B cell (primary cell): ENCODE results near the gene SEMA4D. TPM values are rescaled to one million over a fixed set of nuclear protein-coding genes. Genes with fewer than 3 reads are reported as not detected.

Experiments
- ATAC-seq: fragments of 200-7000 bp; cut with Tn5 transposase; one replicate; pipeline ENCODE4 v1.10.0; 2021; ENCODE audit warnings: low read depth, mild to moderate bottlenecking, moderate number of reproducible peaks, moderate library complexity
- CTCF ChIA-PET: fragments of 350-600 bp; sonication (Branson Sonifier 250); formaldehyde crosslinking; loops from one replicate; lab custom pipeline; 2021; ENCODE audit warnings: antibody characterized with exemption, inconsistent platforms; lab: Charles Lee
- POLR2A ChIA-PET: fragments of 350-600 bp; sonication (Branson Sonifier 250); formaldehyde crosslinking; loops from one replicate; lab custom pipeline; 2021; ENCODE audit warnings: antibody characterized with exemption; lab: Charles Lee
- DNase-seq: peaks from one replicate; pipeline ENCODE4 v3.0.0; 2013
- H2AFZ ChIP-seq: 2 replicates; pipeline ENCODE4 v1.6.1; 2012; ENCODE audit warnings: mild to moderate bottlenecking, low read depth, low read length; ENCODE audit not compliant: insufficient read depth, poor library complexity, severe bottlenecking
- H3K27ac ChIP-seq, 2 donors: 1 replicate in 1 of 2; 2 replicates in 1 of 2; pipeline ENCODE4 v1.5.1; 2012 to 2013; ENCODE audit warnings: low read length in 2 of 2, mild to moderate bottlenecking in 2 of 2, moderate library complexity in 1 of 2
- H3K27me3 ChIP-seq, 4 experiments: fragments of 200-600 bp in 1 of 4; sonication (generic) in 1 of 4; replicated peaks in 1 of 4; 1 replicate in 2 of 4; 2 replicates in 2 of 4; pipeline versions ENCODE4 v1.6.1 to v1.7.0; 2013 to 2016; ENCODE audit warnings: low read length in 3 of 4, mild to moderate bottlenecking in 2 of 4, mixed read lengths in 1 of 4, moderate library complexity in 1 of 4; ENCODE audit not compliant: insufficient read depth in 4 of 4, control insufficient read depth in 3 of 4; ENCODE audit errors: control extremely low read depth in 1 of 4
- H3K36me3 ChIP-seq, 2 experiments: replicated peaks in 1 of 2; 1 replicate in 1 of 2; 2 replicates in 1 of 2; pipeline versions ENCODE4 v1.6.1 to v1.7.1; 2013; ENCODE audit warnings: low read length in 1 of 2; ENCODE audit not compliant: insufficient read depth in 2 of 2, control insufficient read depth in 1 of 2; ENCODE audit errors: control extremely low read depth in 1 of 2, extremely low read depth in 1 of 2
- H3K4me1 ChIP-seq, 2 donors: fragments of 200-600 bp in 1 of 2; sonication (generic) in 1 of 2; 1 replicate in 1 of 2; 2 replicates in 1 of 2; pipeline versions ENCODE4 v1.5.1 to v1.6.1; 2013 to 2017; ENCODE audit warnings: low read length in 2 of 2; ENCODE audit not compliant: control insufficient read depth in 2 of 2, insufficient read depth in 2 of 2
- H3K4me2 ChIP-seq: replicated peaks from 2 replicates; pipeline ENCODE3; 2012; ENCODE audit warnings: mild to moderate bottlenecking, low read depth, low read length; ENCODE audit not compliant: poor library complexity, severe bottlenecking
- H3K4me3 ChIP-seq, 5 experiments: fragments of 200-600 bp in 1 of 5; sonication (generic) in 1 of 5; 1 replicate in 3 of 5; 2 replicates in 2 of 5; pipeline versions ENCODE4 v1.5.1 to v1.7.0; 2011 to 2016; ENCODE audit warnings: low read length in 4 of 5, mild to moderate bottlenecking in 4 of 5, low read depth in 2 of 5, control low read depth in 1 of 5, moderate library complexity in 1 of 5; ENCODE audit not compliant: insufficient read depth in 1 of 5; ENCODE audit errors: control extremely low read depth in 1 of 5, extremely low read depth in 1 of 5
- H3K79me2 ChIP-seq: fragments of 200-600 bp; sonication (generic); one replicate; pipeline ENCODE4 v1.6.0; 2016; ENCODE audit warnings: low read length; ENCODE audit not compliant: control insufficient read depth, insufficient read depth
- H3K9ac ChIP-seq: fragments of 200-600 bp; sonication (generic); 2 replicates; pipeline ENCODE4 v1.6.1; 2017; ENCODE audit warnings: mild to moderate bottlenecking, low read length, moderate library complexity
- H3K9me3 ChIP-seq, 3 donors: one replicate each; pipeline versions ENCODE4 v1.6.1 to v1.7.1; 2013; ENCODE audit warnings: low read length in 2 of 3; ENCODE audit not compliant: control insufficient read depth in 2 of 3, insufficient read depth in 1 of 3; ENCODE audit errors: control extremely low read depth in 1 of 3
- H4K20me1 ChIP-seq: 2 replicates; pipeline ENCODE4 v1.6.0; 2012; ENCODE audit warnings: mild to moderate bottlenecking, low read length; ENCODE audit not compliant: insufficient read depth, control insufficient read depth, poor library complexity, severe bottlenecking
- H3K27ac Mint-ChIP-seq: one replicate; pipeline ENCODE4 v1.8.0; 2021; ENCODE audit warnings: mixed read lengths
- H3K27me3 Mint-ChIP-seq: one replicate; pipeline ENCODE4 v1.8.0; 2021; ENCODE audit warnings: mixed read lengths
- H3K4me1 Mint-ChIP-seq: one replicate; pipeline ENCODE4 v1.8.0; 2021; ENCODE audit warnings: mixed read lengths
- H3K4me3 Mint-ChIP-seq: one replicate; pipeline ENCODE4 v1.8.0; 2021; ENCODE audit warnings: mixed read lengths
- H3K9me3 Mint-ChIP-seq: one replicate; pipeline ENCODE4 v1.8.0; 2022; ENCODE audit warnings: mixed read lengths; ENCODE audit not compliant: insufficient read depth
- CTCF ChIP-seq: fragments of 200-600 bp; IDR thresholded peaks from one replicate; pipeline ENCODE4 v1.8.0; 2022; ENCODE audit warnings: antibody characterized with exemption, mild to moderate bottlenecking
- EZH2 ChIP-seq: IDR thresholded peaks from 2 replicates; pipeline ENCODE4 v1.6.1; 2012; ENCODE audit warnings: borderline replicate concordance, low read depth, mild to moderate bottlenecking, moderate library complexity, low read length; ENCODE audit not compliant: insufficient read depth, poor library complexity, severe bottlenecking
- WGBS: methylation state at CpG from one replicate; pipeline ENCODE4 v1.1.5; 2013; ENCODE audit warnings: missing lambda C conversion rate; ENCODE audit not compliant: insufficient coverage; 5-methylcytosine and 5-hydroxymethylcytosine counted together
- intact Hi-C: fragments of 100-400 bp; cut with micrococcal nuclease; formaldehyde crosslinking; loops from one replicate; pipeline ENCODE4 v1.10.0; 2022
- polyA plus RNA-seq: library from polyadenylated mRNA; depleted of rRNA; stranded (reverse); fragments of >200 nt; gene quantifications from 2 replicates; pipeline ENCODE4 v1.2.3, GENCODE V29; 2012
- total RNA-seq, 2 donors: library from RNA; stranded (reverse); fragments of 120-200 nt in 1 of 2; gene quantifications; 1 replicate in 1 of 2; 2 replicates in 1 of 2; pipeline versions ENCODE4 v1.2.3 to v1.2.4, GENCODE V29; 2013 to 2022

SEMA4D gene
- total and polyA plus RNA-seq, 2 donors (not counting 1 experiment from before 2014, with no cell fraction given): 53.6 to 231 TPM

DNA sequence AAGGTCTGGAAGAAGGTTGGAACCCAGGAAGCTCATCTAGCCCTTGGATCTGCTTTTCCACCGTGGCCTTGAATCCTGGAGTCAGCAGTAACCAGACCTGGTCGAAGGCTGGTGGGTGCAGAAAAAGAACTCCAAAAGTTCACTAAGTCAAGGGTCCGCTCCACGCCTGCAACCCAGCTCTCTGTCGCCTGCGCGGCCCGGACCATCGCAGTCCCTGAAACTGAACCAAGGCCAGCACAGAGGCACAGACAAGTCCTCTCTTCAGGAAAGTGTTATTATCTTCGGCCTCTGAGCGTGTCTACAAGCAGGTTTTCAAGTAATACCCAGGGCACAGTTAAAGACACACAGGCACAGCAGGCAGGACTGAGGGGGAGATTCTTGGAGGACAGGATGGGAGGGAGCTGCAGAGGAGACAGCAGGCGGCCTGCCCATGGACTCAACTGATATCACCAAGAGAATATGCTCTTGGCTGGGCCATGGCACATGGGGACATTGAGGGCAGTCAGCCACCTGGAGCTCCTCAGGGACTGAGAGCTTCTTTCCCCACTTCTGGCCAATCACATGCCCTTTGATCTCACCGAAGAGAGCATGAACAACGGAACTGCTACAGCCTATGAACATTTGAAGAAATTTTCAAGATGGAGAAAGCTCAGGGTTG is 45.8 kb upstream of the SEMA4D start:
- no peak overlapping the region for H3K27ac ChIP-seq
- WGBS: 87% methylated on average over 13 of the region's 14 CpGs
- no peak overlapping the region for H3K4me2 ChIP-seq
- H3K27me3 ChIP-seq: no peaks in the 10 kb centered on the region
- no peak overlapping the region for H3K4me3 ChIP-seq
- peaks cover 1 to 13% (median 12%) of the 10 kb centered on the region in 3 donors for H3K9me3 ChIP-seq
- Mint-ChIP-seq H3K9me3 (peaks cover 9% of the 10 kb centered on the region), H3K27me3 (no peaks in the 10 kb centered on the region), H3K4me3 (no peak overlapping the region), H3K27ac (peak overlapping the region; percentile 22), H3K4me1 (peaks cover 34% of the 10 kb centered on the region)
- H3K36me3 ChIP-seq: no peaks in the 10 kb centered on the region
- ChIA-PET POLR2A (no interaction called here), CTCF (interaction anchor here (0.5 to 2.5 kb wide), 11 partner anchors 13 to 245 kb away, joined by 3 to 11 read pairs (median 3); no protein-coding TSS in a partner anchor)
- H4K20me1 ChIP-seq: no peaks in the 10 kb centered on the region
- peaks cover 6% of the 10 kb centered on the region for H3K79me2 ChIP-seq
- no peak for ATAC-seq
- no peak overlapping the region for H2AFZ ChIP-seq
- intact Hi-C loops: no loop called here
- H3K9ac ChIP-seq: no peak overlapping the region
- DNase-seq: no peak
- peaks cover 25 to 30% of the 10 kb centered on the region in 2 donors for H3K4me1 ChIP-seq
- TF ChIP-seq EZH2 (no peak), CTCF (no peak)

DNA sequence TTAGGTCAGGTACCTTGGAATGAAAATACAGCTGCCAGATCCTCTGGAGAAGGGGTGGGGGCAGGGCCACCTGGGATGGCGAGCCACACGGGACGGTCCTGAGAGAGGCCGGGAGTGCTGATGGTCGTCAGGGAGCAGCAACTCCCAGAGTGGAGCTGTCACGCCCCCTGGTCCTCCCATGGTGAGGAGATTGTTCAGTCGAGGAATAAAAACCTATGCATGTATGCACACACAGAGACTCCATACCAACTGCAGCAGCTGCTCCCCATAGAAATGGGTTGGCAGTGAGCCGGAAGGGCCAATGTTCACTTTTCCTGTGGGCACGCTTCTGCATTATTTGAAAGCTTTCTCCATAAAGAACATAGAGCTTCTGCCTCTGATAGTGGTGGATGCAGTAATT is 45.2 kb upstream of the SEMA4D start:
- H3K4me2 ChIP-seq: peak overlapping the region; percentile 53
- H3K27me3 ChIP-seq: no peaks in the 10 kb centered on the region
- no peak overlapping the region for H3K4me3 ChIP-seq
- no peak overlapping the region for H3K9ac ChIP-seq
- no peak overlapping the region for H2AFZ ChIP-seq
- DNase-seq (no peak), ATAC-seq (no peak)
- intact Hi-C loops: no loop called here
- H3K9me3 Mint-ChIP-seq: peaks cover 9% of the 10 kb centered on the region
- peak overlapping the region; percentile 87 for H3K27ac Mint-ChIP-seq
- H3K9me3 ChIP-seq: peaks cover 1 to 13% (median 12%) of the 10 kb centered on the region in 3 donors
- H3K4me1 Mint-ChIP-seq: peaks cover 33% of the 10 kb centered on the region
- H3K4me3 Mint-ChIP-seq: no peak overlapping the region
- no peaks in the 10 kb centered on the region for H3K27me3 Mint-ChIP-seq
- 87% methylated on average over 5 of the region's 9 CpGs for WGBS
- peaks cover 25 to 26% of the 10 kb centered on the region in 2 donors for H3K4me1 ChIP-seq
- H3K27ac ChIP-seq: no peak overlapping the region
- TF ChIP-seq CTCF (no peak), EZH2 (no peak)
- no peaks in the 10 kb centered on the region for H4K20me1 ChIP-seq
- ChIA-PET CTCF (interaction anchor here (0.6 to 2.5 kb wide), 9 partner anchors 13 to 245 kb away, joined by 3 to 11 read pairs (median 4); no protein-coding TSS in a partner anchor), POLR2A (interaction anchor here (1.4 kb wide), 1 partner anchor 53 kb away, joined by 4 read pairs; no protein-coding TSS in a partner anchor)
- peaks cover 6% of the 10 kb centered on the region for H3K79me2 ChIP-seq
- no peaks in the 10 kb centered on the region for H3K36me3 ChIP-seq
